GM18519 (cell line): Measurements from ENCODE around the gene APOBR.
"Not testable (repeated sequence)": the region's sequence is repeated elsewhere in the genome, so short reads cannot be mapped to it uniquely, and the experiment has no call there.

Experiments
- ATAC-seq: cut with Tn5 transposase; IDR thresholded peaks from one replicate; pipeline ENCODE4 v1.9.1; 2021; ENCODE audit warnings: mild to moderate bottlenecking, moderate library complexity; ENCODE audit not compliant: unreplicated experiment, low FRiP score

APOBR gene

GRCh38 chr16:28498666-28499381 lies 4.4 kb downstream of the APOBR start:
- no peak for ATAC-seq

DNA sequence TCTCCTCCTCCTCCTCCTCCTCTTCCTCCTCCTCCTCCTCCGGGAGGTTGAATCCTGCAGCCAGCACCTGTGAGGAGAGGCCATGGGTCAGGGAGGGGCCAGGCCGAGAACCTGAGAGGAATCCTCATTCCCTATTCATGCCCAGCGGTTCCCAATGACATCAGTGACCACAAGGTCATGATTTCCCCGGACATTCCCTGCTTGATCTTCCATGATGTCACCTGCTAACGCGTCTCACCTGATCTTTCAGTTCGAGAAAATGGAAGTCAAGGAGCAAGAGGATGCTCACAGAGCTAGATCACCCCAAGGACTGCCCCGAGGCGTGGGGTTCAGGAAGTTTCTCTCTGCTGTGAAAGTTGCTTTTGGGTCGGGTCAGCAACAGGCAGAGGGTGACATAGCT lies 5.4 kb downstream of the APOBR start:
- ATAC-seq = no peak

- ATAC-seq = not testable (repeated sequence)
Observed at GRCh38 chr16:28500476-28501180, 6.2 kb downstream of the APOBR start.

GRCh38 chr16:28501258-28502232 lies 7.1 kb downstream of the APOBR start:
- ATAC-seq = no peak

- no peak for ATAC-seq
Observed at GRCh38 chr16:28502290-28502689, 7.8 kb downstream of the APOBR start.

GRCh38 chr16:28503470-28504259 lies 9.2 kb downstream of the APOBR start:
- no peak for ATAC-seq

GRCh38 chr16:28504707-28505404 lies 10.4 kb downstream of the APOBR start:
- ATAC-seq = no peak

- no peak for ATAC-seq
Observed at GRCh38 chr16:28505489-28506137, 11.2 kb downstream of the APOBR start.

- no peak for ATAC-seq
Observed at GRCh38 chr16:28511031-28511430, 16.6 kb downstream of the APOBR start.

DNA sequence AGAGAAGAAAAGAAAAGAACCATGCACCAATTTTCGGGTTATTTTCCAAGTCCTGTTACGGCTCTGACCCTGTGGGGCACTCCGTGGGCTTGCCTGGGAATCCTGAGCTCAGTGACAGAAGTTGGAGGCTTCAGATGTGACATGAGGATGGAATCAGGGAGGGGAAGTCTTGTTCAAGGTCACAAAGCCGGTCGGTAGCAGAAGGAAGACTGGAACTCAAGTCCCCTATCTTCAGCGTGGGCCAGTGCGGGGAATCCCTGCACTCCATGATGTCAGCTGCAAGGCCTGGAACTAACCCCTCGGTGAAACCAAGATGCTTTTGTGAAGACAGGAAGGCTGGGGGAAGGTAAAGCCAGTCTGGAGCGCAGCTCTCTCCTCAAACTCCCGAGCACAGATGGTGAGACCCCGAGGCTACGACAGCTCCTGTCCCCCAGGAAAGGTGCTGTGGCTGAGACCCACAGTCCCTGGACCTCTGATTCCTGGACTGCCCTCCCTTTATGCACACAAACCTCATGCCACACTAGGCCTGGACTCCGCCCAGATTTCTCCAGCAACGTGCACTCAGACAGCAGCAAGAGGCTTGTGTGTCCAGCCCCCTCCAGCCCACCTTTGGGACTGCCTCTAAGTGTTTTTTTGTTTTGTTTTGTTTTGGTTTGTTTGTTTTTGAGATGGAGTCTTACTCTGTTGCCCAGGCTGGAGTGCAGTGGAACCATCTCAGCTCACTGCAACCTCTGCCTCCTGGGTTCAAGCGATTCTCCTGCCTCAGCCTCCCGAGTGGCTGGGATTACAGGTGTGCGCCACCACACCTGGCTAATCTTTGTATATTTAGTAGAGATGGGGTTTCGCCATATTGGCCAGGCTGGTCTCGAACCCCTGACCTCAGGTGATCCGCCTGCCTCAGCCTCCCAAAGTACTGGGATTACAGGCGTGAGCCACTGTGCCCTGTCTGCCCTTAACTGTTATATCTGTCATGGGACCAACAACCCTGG lies 17.7 kb downstream of the APOBR start:
- no peak for ATAC-seq

- no peak for ATAC-seq
Observed at GRCh38 chr16:28513484-28514181, 19.2 kb downstream of the APOBR start.

DNA sequence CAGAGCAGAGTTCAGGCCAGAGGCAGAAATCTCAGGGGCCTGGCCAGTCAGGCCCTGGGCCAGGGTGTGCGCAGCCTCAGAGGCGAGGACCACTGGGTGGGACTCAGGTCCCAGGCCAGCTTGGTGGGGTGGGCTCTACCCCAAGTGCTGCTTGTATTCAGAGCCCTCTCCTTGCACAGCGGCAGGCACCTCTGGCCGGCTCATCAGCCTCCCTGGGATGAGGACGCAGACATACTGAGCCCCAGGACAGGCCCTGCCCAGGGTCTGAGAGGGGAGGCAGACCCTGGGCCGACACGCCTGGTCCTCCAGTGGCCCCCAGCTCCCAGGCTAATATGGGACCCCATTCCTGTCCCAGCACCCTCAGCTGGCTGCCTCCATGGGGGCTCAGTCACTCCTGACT lies 19.8 kb downstream of the APOBR start:
- ATAC-seq = no peak

DNA sequence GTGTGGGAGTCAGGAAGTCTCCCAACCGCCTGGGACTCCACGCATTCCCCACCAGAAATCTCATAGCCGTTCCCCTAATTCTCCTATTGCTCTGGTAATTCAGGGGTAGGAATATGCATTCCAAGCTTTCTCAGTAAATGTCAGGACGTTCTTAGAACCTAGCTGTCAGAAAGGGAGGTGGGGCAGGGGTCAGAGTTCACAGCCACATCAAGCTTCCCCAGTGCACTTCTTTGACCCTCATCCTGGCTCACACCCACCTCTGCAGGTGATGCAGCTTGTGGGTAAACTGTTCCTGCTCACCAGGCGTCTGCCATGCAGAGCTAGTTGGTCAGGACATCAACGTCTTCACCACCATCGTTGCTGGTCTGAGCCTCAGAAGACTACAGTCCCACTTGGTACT lies 26.2 kb downstream of the APOBR start:
- ATAC-seq = no peak

DNA sequence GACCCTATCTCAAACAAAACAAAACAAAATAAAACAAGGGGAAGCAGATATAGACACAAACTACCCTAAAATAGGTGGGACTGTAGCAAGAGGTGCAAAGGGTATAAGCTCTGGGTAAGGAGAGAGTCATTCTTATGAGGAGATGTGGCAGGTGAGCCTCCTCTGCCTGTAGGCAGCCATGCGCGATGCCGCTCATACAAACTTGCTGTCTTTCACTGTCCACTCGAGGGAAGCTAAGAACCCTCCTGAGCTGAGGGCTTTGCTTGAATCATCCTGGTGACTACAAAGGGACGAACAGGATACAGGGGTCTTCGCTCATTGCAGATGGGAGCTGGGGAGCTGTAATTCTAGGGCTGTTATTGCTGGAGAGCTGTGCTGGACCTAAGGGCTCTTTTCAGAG lies 27.0 kb downstream of the APOBR start:
- no peak for ATAC-seq

DNA sequence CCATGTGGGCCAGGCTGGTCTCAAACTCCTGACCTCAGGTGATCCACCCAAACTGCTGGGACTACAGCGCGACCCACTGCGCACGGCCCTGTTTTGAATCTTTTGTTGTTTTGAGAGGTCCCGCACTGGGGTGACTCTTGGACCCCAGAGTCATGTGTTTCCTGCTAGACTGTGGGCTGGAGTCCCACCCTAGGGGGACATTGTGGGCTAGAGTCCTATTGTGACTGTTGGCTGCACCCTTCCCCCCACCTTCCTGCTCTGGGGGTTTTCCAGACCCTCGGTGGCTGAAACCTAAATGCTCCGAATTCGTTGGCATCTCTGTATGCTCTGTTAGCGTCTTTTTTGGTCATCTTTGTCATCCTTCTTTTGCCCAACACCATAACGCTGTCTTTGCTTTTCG lies 28.3 kb downstream of the APOBR start:
- no peak for ATAC-seq

DNA sequence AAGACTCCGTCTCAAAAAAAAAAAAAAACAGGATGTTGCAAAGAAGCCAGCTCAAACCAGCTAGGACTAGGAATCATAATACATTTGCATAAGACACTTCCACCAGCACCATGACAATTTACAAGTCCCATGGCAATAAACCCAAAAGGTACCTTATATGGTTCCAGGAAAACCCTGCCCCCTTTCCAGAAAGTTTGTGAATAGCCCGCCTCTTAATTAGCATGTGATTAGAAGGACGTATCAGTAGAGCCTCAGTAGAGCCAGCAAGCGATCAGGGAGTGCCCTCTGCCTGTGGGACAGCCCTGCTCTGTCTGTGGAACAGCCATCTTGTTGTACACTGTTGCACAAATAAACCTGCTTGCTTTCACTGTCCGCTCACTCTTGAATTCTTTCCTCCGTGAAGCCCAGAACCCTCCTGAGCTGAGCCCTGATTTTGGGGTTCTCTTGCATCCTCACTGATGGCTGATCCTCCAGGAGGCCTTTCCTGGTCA lies 30.3 kb downstream of the APOBR start:
- ATAC-seq = no peak
